Measurements from ENCODE around the gene AFF3.

DNA sequence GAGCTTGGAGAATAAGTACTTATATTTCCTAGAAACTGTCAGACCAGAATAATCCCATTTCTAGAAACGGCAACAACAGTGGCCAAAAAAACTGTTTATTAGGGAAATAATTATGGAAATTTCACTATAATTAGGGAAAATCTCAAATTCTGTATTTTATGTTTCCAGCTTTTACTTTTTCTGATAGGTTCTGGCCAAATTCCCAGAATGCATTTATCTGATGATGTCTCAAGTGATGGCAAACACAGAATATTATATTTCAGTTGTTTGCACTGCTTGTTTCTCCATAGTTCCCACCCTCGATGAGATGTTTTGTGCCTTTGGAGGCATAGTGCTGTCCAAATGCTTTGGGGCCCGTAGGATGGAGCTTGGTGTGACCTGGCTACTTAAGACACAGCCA, 66.9 kb downstream of the AFF3 start:
- TF ChIP-seq TAF1 (conservative IDR thresholded peaks at IDR 0.05) (no peak), NR2F2 (IDR thresholded peaks at IDR 0.05) (no peak), EGR1 (IDR thresholded peaks at IDR 0.05; ENCODE audit: low read depth in 2 of 2) (no peak), SP1 (IDR thresholded peaks at IDR 0.05) (no peak), RAD21 (IDR thresholded peaks at IDR 0.05) (no peak), JUND (IDR thresholded peaks at IDR 0.05) (no peak)
- TF ChIP-seq, protein P1, sequence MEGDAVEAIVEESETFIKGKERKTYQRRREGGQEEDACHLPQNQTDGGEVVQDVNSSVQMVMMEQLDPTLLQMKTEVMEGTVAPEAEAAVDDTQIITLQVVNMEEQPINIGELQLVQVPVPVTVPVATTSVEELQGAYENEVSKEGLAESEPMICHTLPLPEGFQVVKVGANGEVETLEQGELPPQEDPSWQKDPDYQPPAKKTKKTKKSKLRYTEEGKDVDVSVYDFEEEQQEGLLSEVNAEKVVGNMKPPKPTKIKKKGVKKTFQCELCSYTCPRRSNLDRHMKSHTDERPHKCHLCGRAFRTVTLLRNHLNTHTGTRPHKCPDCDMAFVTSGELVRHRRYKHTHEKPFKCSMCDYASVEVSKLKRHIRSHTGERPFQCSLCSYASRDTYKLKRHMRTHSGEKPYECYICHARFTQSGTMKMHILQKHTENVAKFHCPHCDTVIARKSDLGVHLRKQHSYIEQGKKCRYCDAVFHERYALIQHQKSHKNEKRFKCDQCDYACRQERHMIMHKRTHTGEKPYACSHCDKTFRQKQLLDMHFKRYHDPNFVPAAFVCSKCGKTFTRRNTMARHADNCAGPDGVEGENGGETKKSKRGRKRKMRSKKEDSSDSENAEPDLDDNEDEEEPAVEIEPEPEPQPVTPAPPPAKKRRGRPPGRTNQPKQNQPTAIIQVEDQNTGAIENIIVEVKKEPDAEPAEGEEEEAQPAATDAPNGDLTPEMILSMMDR (IDR thresholded peaks at IDR 0.05; ENCODE audit: low read depth, low read length, missing input control) = no peak
- TF ChIP-seq, protein P2, sequence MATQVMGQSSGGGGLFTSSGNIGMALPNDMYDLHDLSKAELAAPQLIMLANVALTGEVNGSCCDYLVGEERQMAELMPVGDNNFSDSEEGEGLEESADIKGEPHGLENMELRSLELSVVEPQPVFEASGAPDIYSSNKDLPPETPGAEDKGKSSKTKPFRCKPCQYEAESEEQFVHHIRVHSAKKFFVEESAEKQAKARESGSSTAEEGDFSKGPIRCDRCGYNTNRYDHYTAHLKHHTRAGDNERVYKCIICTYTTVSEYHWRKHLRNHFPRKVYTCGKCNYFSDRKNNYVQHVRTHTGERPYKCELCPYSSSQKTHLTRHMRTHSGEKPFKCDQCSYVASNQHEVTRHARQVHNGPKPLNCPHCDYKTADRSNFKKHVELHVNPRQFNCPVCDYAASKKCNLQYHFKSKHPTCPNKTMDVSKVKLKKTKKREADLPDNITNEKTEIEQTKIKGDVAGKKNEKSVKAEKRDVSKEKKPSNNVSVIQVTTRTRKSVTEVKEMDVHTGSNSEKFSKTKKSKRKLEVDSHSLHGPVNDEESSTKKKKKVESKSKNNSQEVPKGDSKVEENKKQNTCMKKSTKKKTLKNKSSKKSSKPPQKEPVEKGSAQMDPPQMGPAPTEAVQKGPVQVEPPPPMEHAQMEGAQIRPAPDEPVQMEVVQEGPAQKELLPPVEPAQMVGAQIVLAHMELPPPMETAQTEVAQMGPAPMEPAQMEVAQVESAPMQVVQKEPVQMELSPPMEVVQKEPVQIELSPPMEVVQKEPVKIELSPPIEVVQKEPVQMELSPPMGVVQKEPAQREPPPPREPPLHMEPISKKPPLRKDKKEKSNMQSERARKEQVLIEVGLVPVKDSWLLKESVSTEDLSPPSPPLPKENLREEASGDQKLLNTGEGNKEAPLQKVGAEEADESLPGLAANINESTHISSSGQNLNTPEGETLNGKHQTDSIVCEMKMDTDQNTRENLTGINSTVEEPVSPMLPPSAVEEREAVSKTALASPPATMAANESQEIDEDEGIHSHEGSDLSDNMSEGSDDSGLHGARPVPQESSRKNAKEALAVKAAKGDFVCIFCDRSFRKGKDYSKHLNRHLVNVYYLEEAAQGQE (IDR thresholded peaks at IDR 0.05) = no peak

Data from liver (tissue), 3 donors.